Osteocyte (in vitro differentiated cells): ENCODE results near the gene FRMD8. TPM values are rescaled to one million over a fixed set of nuclear protein-coding genes. Genes with fewer than 3 reads are reported as not detected.
"Not testable (repeated sequence)": the region's sequence is repeated elsewhere in the genome, so short reads cannot be mapped to it uniquely, and the experiment has no call there.

ENCODE experiments used
- DNase-seq: peaks from one replicate; pipeline ENCODE4 v3.0.0; 2021; ENCODE audit warnings: mixed read lengths; ENCODE audit not compliant: unreplicated experiment; ENCODE audit errors: extremely low spot score
- H3K27ac Mint-ChIP-seq: one replicate; pipeline ENCODE4 v1.8.0; 2021; ENCODE audit warnings: mild to moderate bottlenecking, mixed read lengths; ENCODE audit not compliant: unreplicated experiment
- H3K27me3 Mint-ChIP-seq: one replicate; pipeline ENCODE4 v1.8.0; 2021; ENCODE audit warnings: mixed read lengths; ENCODE audit not compliant: unreplicated experiment
- H3K36me3 Mint-ChIP-seq: one replicate; pipeline ENCODE4 v1.8.0; 2021; ENCODE audit warnings: mixed read lengths; ENCODE audit not compliant: unreplicated experiment
- H3K4me1 Mint-ChIP-seq: one replicate; pipeline ENCODE4 v1.8.0; 2021; ENCODE audit warnings: mixed read lengths; ENCODE audit not compliant: unreplicated experiment
- H3K4me3 Mint-ChIP-seq: one replicate; pipeline ENCODE4 v1.8.0; 2021; ENCODE audit warnings: mild to moderate bottlenecking, moderate library complexity, mixed read lengths; ENCODE audit not compliant: unreplicated experiment
- H3K9me3 Mint-ChIP-seq: one replicate; pipeline ENCODE4 v1.8.0; 2021; ENCODE audit warnings: mixed read lengths; ENCODE audit not compliant: unreplicated experiment
- total RNA-seq: library from RNA; stranded (reverse); gene quantifications from 2 replicates; pipeline ENCODE4 v1.2.1, GENCODE V29; 2021
- TF ChIP-seq, protein P1 (sequence below): fragments of 200-600 bp; sonication (generic); IDR thresholded peaks from 2 replicates; pipeline ENCODE4 v1.5.0; 2021; ENCODE audit warnings: antibody characterized with exemption, mild to moderate bottlenecking, moderate library complexity

The FRMD8 gene
- total RNA-seq, 1 donor from 2014 or later, result 62.8 TPM

DNA sequence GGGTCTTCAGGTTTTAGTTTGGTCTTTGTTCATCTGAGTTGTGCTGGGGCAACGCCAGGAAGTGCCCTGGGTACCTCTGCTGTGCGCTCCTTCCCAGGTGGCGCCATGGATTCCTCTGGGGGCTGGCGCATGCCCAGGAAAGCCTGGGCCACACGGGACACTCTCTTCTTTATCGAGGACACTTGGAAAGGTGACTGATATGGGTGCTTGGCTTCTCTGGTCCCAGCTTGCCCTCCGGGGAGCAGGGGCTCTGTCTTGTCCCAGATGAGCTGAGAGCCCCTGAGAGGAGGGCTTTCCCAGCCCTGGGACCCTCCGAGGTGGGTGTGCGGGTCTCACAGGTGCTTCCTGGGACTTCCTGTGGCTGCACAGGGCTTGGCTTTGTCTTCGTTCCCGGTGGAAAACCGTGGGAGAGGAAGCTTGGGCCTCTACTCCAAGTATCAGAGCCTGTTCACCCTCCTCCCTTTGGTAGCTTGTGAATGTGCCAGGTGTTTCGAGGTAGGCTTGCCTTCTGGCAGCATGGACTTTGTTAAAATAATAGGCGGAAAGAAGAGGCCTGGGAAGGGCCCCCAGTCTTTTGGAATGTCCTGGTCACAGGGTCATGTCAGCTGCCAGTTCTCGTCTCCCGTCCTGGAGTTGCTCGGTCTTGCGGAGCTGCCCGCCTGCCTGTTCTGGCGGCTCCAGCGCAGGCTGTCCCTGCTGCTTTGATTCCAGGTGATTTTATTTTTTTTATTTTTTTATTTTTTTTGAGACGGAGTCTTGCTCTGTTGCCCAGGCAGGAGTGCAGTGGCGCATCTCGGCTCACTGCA lies 26.0 kb downstream of the FRMD8 start:
- peaks cover 23% of the 10 kb centered on the region for H3K4me1 Mint-ChIP-seq
- TF ChIP-seq, protein P1, sequence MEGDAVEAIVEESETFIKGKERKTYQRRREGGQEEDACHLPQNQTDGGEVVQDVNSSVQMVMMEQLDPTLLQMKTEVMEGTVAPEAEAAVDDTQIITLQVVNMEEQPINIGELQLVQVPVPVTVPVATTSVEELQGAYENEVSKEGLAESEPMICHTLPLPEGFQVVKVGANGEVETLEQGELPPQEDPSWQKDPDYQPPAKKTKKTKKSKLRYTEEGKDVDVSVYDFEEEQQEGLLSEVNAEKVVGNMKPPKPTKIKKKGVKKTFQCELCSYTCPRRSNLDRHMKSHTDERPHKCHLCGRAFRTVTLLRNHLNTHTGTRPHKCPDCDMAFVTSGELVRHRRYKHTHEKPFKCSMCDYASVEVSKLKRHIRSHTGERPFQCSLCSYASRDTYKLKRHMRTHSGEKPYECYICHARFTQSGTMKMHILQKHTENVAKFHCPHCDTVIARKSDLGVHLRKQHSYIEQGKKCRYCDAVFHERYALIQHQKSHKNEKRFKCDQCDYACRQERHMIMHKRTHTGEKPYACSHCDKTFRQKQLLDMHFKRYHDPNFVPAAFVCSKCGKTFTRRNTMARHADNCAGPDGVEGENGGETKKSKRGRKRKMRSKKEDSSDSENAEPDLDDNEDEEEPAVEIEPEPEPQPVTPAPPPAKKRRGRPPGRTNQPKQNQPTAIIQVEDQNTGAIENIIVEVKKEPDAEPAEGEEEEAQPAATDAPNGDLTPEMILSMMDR, result no peak
- H3K4me3 Mint-ChIP-seq, result no peak overlapping the region
- no peak for DNase-seq
- no peaks in the 10 kb centered on the region for H3K9me3 Mint-ChIP-seq
- H3K36me3 Mint-ChIP-seq, result peaks cover 14% of the 10 kb centered on the region
- H3K27me3 Mint-ChIP-seq, result no peaks in the 10 kb centered on the region
- no peak overlapping the region for H3K27ac Mint-ChIP-seq

DNA sequence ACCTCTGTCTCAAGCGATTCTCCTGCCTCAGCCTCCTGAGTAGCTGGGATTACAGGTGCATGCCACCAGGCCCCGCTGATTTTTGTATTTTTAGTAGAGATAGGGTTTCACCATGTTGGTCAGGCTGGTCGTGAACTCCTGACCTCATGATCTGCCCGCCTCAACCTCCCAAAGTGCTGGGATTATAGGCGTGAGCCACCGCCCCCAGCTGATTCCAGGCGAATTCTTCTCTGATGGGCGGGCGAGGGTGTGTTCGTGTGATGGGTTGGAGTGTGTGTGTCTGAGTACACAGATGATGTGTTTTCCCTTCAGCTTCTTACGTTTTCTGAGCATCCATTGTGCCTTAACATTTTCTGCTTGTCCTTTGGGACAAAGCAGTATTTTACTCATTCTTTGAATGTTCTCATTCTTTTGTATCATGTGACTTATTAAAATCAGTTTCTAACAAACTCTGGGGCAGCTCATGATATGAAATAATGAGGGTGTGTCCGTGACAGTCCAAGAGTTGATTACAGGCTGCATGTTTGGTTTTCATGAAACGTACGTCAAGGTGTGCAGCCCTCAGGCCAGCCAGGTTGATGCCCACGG lies 26.7 kb downstream of the FRMD8 start:
- DNase-seq, H3K4me3 Mint-ChIP-seq, H3K27me3 Mint-ChIP-seq, H3K9me3 Mint-ChIP-seq: not testable (repeated sequence)
- Mint-ChIP-seq H3K36me3 (peaks cover 14% of the 10 kb centered on the region), H3K27ac (peak overlapping the region; percentile 23), H3K4me1 (peaks cover 30% of the 10 kb centered on the region)

DNA sequence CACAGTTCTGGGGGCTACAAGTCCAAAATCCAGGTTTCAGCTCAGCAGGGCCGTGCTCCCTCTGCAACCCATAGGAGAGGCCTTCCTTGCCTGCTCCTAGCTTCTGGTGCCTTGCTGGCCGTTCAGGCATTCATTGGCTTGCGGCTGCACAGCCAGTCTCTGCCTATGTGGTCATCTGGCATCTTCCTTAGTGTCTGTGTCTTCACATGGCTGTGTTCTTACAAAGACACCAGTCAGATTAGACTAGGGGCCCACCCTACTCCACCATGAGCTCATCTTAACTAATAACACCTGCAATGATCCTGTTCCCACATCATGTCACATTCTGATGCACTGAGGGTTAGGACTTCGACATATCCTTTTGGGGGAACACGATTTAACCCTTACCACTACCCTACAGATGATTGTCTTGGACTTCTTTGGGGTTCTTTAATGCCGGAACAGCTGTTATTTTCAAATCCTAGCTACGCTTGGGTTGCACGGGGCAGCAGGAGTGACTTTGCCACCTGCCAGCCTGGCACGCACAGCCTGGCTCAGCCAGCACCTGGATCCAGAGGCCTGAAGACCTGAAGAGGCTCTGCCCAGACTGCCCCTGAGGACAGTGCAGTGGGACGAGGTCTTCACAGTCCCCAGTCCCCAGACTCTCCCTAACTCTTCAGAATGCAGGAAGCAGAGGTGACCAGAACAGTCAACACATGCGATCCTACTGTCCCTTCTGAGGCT lies 28.5 kb downstream of the FRMD8 start:
- TF ChIP-seq, protein P1, result no peak
- no peaks in the 10 kb centered on the region for H3K27me3 Mint-ChIP-seq
- H3K4me1 Mint-ChIP-seq, result peaks cover 48% of the 10 kb centered on the region
- no peak for DNase-seq
- H3K36me3 Mint-ChIP-seq, result peaks cover 2% of the 10 kb centered on the region
- H3K27ac Mint-ChIP-seq, result peak overlapping the region; percentile 99
- H3K4me3 Mint-ChIP-seq, result no peak overlapping the region
- H3K9me3 Mint-ChIP-seq, result no peaks in the 10 kb centered on the region

DNA sequence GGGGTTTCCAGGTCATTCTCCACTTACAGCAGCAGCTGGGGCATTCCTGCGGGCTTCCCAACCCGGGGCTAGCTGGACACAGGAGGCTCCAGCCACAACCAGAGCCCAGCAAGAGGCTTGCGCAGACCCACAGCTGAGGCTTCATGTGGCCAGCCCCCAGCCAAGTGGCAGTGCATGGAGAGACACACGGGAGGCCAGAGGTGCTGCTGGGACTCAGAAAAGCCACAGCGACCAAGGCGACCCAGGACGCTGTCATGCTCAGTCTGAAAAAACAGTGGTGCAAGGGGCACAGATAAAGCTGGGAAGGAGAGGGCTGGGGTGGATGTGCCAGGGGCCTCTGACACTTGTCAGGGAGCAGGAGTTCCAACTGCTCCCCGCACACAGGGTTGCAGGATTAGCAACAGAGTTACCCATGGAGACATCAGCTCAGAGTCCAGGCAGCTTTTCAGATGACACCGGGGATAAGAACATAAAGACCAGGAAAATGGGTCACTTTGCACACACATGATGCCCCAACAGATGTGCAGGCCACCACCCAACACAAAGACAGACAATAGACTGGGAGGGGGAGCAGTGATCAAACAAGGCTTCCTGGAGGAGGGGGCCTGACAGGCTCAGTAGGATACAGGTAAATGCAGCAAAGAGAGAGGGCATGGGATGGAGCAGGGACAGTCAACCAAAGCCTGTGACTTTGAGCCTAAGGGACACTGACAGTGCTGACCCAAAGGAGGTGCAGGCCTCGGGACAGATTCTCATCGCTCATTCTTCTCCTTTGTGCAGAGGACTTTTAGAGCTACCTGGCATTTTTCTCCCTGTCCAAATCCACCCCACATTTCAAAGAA lies 29.3 kb downstream of the FRMD8 start:
- Mint-ChIP-seq H3K9me3 (no peaks in the 10 kb centered on the region), H3K4me3 (peak overlapping the region; percentile 72), H3K27me3 (no peaks in the 10 kb centered on the region), H3K27ac (peak overlapping the region; percentile 99), H3K36me3 (peaks cover 2% of the 10 kb centered on the region), H3K4me1 (peaks cover 54% of the 10 kb centered on the region)
- TF ChIP-seq, protein P1, result no peak
- DNase-seq, result peak; percentile 80

DNA sequence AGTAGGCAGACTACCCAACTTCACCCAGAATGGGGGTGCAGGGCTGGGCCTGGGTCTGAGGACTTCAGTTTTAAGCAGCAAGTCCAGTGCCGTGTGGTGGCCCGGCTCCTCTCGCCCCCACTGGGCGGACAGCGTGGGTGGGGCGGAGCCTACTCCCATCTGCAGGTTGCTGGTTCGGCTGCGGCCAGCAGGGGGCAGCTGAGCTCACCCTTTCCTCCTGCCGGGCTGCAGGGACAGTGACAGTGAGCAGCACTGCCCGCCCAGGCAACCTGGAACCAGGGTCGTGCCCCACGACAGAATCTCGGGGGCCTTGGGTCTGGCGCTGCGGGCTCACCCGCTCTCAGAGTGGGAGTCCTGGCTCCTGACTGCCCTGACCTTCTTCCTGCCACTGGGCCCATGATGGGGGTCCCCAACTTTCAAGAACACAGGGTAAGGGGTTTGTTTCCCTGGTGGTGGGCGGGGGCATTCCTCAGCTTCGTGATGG lies 29.9 kb downstream of the FRMD8 start:
- DNase-seq, result peak; percentile 97
- H3K9me3 Mint-ChIP-seq, result no peaks in the 10 kb centered on the region
- peaks cover 2% of the 10 kb centered on the region for H3K36me3 Mint-ChIP-seq
- H3K27ac Mint-ChIP-seq, result peak overlapping the region; percentile 99
- H3K27me3 Mint-ChIP-seq, result no peaks in the 10 kb centered on the region
- peak overlapping the region; percentile 72 for H3K4me3 Mint-ChIP-seq
- H3K4me1 Mint-ChIP-seq, result peaks cover 61% of the 10 kb centered on the region
- TF ChIP-seq, protein P1, result peak; percentile 97
